Activated naive CD8-positive, alpha-beta T cell treated with anti-CD3 and anti-CD28 coated beads, Interleukin-2, amount 10 ng/mL, durations not matched to agents 7 days and 5 days (primary cell): ENCODE results near the gene LSM7. TPM values are rescaled to one million over a fixed set of nuclear protein-coding genes. Genes with fewer than 3 reads are reported as not detected.
A peak's percentile ranks its signal among the peaks of the same experiment; 100 is the strongest.

Experiments used
- ATAC-seq: fragments of 150-1000 bp; cut with Tn5 transposase; one replicate; pipeline ENCODE4 v1.10.0; 2021; ENCODE audit warnings: low read depth, moderate library complexity
- POLR2A ChIA-PET: fragments of 350-600 bp; sonication (Branson Sonifier 250); formaldehyde crosslinking; loops from one replicate; lab custom pipeline; 2021; ENCODE audit warnings: antibody characterized with exemption; lab: Charles Lee
- DNase-seq: peaks from one replicate; pipeline ENCODE4 v3.0.0; 2021
- H3K27ac Mint-ChIP-seq: one replicate; pipeline ENCODE4 v1.8.0; 2022; ENCODE audit warnings: mild to moderate bottlenecking, mixed read lengths
- H3K27me3 Mint-ChIP-seq: one replicate; pipeline ENCODE4 v1.8.0; 2022; ENCODE audit warnings: mild to moderate bottlenecking, moderate library complexity, mixed read lengths
- H3K36me3 Mint-ChIP-seq: one replicate; pipeline ENCODE4 v1.8.0; 2021; ENCODE audit warnings: mild to moderate bottlenecking, mixed read lengths
- H3K4me1 Mint-ChIP-seq: one replicate; pipeline ENCODE4 v1.8.0; 2021; ENCODE audit warnings: mixed read lengths
- H3K4me3 Mint-ChIP-seq: one replicate; pipeline ENCODE4 v1.8.0; 2022; ENCODE audit warnings: mild to moderate bottlenecking, moderate library complexity, mixed read lengths
- H3K9me3 Mint-ChIP-seq: one replicate; pipeline ENCODE4 v1.8.0; 2021; ENCODE audit warnings: mixed read lengths
- total RNA-seq, 2 experiments: library from RNA; stranded (reverse); gene quantifications; one replicate each; pipeline ENCODE4 v1.2.3, GENCODE V29; 2021

LSM7 gene
- total RNA-seq, 2 experiments from 2014 or later: 111 to 125 TPM

DNA sequence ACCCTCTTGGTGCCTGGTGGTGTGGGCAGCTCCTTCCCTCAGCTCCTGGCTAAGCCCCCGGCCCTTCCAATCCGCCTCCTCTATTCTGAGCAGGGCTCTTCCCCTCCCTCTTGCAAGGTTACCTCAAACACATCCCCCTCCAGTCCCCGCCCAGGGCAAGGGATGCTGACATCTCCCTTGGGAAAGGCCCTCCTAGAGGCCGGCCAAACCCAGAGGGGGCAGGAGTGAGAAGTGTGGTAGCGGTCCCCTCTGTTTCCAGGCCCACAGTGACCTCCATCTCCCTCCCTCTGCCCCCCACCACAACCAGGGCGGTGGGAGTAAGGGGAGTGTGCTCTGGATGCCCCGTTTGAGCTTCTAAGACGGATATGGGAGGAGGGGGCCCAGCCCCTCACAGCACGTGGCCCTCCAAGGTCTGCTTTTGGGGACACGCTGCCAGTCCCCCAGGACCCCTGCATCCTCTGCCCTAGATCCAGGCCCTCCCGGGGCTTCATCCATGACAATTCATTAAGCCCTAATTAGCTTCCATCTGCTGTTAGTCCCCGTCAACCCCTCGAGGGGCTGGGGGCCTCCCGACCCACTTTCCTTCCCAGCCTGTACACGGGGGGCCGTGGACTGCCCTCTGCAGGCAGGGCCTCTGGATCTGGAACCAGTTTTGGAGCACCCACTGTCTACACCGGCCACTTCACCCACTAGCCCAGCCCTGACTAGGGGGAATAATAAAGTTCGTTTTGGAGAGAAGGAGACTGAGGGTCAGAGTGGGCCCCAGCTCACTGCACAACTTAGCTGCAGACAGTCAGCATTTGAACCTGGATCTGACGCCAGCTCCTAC, 22.7 kb downstream of the LSM7 start:
- Mint-ChIP-seq H3K27ac (no peak overlapping the region), H3K27me3 (peaks cover 66% of the 10 kb centered on the region), H3K9me3 (no peaks in the 10 kb centered on the region), H3K36me3 (peaks cover 2% of the 10 kb centered on the region), H3K4me3 (no peak overlapping the region), H3K4me1 (peaks cover 6% of the 10 kb centered on the region)
- no peak for DNase-seq
- POLR2A ChIA-PET: interaction anchor here (1.0 to 1.1 kb wide), 2 partner anchors 117 to 150 kb away, joined by 3 read pairs; no protein-coding TSS in a partner anchor
- no peak for ATAC-seq

DNA sequence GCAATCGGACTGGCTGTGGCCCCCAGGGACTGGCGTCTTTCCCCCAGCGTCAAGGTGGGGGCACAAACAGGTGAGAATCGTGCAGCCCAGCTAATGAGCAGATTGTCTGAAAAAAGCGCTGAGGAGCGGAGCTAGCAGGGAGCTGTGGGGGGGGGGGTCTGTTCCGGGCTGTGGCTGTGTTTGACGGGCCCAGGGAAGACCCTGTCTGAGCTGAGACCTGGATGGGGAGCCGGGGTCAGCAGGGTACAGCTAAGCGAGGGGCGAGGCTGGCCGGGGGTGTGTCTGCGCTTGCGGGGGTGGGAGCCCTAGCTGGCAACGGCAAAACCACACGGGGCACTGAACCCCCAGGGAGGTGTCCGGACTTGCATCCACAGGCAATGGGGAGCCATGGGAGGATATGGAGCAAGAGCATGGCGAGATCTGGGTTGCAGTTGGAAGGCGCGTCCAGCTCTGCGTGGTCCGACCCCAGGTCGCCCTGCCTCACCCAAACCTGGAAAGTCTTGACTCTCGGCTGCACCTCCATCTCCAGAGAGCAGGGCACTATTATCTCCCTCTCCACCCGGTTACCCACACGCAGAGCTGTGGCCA, 25.1 kb downstream of the LSM7 start:
- peaks cover 2% of the 10 kb centered on the region for H3K36me3 Mint-ChIP-seq
- H3K4me1 Mint-ChIP-seq: peaks cover 4% of the 10 kb centered on the region
- H3K27ac Mint-ChIP-seq: no peak overlapping the region
- ATAC-seq (no peak), DNase-seq (no peak)
- H3K9me3 Mint-ChIP-seq: no peaks in the 10 kb centered on the region
- POLR2A ChIA-PET: no interaction called here
- H3K4me3 Mint-ChIP-seq: no peak overlapping the region
- peaks cover 42% of the 10 kb centered on the region for H3K27me3 Mint-ChIP-seq

DNA sequence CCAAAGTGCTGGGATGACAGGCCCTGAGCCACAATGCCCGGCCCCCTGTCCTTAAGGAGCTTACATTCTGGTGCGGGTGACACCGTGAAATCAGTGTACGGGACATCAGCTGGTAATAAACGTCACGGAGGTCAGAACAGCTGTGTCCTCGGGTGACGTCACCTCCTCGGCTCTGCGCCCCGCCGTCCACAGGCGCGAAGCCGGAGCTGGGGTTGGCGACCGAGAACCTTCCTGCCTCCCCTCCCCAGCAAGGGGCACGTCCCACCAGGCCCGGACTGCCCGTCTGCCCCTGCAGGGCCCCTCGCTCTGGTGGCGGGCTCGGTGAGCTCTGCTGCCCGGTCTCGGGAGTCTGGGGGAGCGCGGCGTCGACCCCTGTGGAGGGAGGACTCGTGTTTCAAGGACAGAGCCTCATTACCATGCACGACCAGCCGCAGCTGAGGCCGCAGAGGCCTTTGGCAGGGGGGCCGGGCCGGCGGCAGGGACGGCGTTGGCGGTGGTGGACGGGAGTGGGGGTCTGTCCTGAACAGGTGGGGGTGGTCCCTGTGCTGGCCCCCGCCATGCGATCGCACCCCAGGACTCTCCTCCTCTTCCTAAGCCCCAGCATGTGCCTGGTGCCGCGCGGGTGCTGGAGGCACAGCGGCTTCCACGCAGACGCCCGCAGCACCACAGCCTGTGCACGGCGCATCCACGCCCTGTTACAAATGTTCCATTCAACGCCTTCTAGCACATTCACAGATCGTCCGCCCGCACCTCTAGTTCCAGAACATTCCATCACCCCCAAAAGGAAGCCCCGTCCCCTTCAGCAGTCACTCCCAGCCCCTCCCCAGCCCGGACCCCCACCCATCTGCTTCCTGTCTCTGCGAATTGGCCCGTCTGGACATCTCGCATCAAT, 25.8 kb downstream of the LSM7 start:
- H3K27me3 Mint-ChIP-seq: peaks cover 41% of the 10 kb centered on the region
- no peak overlapping the region for H3K27ac Mint-ChIP-seq
- ATAC-seq (peak; percentile 21), DNase-seq (no peak)
- no peaks in the 10 kb centered on the region for H3K9me3 Mint-ChIP-seq
- POLR2A ChIA-PET: no interaction called here
- H3K4me1 Mint-ChIP-seq: peaks cover 4% of the 10 kb centered on the region
- peaks cover 2% of the 10 kb centered on the region for H3K36me3 Mint-ChIP-seq
- H3K4me3 Mint-ChIP-seq: no peak overlapping the region

DNA sequence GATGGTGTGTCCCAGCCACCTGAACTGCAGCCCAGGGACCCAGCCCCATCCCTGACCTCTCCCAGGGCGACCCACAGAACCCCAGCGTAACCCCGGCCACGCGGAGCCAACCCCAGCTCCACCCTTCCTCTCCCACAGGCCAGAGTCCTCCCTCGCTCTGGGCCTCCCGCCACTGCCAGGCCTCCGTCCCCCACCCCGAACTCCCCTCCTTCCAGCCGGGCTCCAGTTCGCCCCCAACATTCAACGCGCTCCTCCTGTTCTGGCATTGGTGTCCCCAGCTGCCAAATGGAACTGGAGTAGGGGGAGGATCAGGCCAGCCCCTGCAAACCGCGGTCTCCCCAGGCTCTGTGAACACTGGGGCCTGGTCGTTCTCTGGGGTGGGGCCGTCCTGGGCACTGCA, 27.9 kb downstream of the LSM7 start:
- peaks cover 2% of the 10 kb centered on the region for H3K36me3 Mint-ChIP-seq
- H3K4me1 Mint-ChIP-seq: peaks cover 4% of the 10 kb centered on the region
- ATAC-seq: no peak
- no peaks in the 10 kb centered on the region for H3K9me3 Mint-ChIP-seq
- H3K4me3 Mint-ChIP-seq: no peak overlapping the region
- POLR2A ChIA-PET: interaction anchor here (0.7 kb wide), 1 partner anchor 61 kb away, joined by 3 read pairs; no protein-coding TSS in a partner anchor
- peaks cover 29% of the 10 kb centered on the region for H3K27me3 Mint-ChIP-seq
- H3K27ac Mint-ChIP-seq: no peak overlapping the region
- DNase-seq: no peak

DNA sequence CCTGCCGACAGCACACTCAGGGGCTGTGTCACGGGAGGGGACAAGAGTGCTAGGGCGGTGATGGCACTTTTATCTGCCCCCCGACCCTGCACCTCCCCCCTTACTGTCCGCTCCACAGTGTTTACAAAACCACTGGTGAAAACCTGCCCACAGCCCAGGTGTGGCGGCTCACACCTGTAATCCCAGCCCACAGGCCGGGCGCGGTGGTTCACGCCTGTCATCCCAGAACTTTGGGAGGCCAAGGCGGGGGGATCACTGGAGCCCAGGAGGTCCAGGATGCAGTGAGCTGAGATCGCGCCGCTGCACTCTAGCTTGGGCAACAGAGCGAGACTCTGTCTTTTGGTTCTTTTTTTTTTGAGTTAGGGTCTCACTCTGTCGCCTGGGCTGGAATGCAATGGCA, 32.2 kb downstream of the LSM7 start:
- Mint-ChIP-seq H3K27ac (no peak overlapping the region), H3K4me3 (no peak overlapping the region), H3K4me1 (peaks cover 7% of the 10 kb centered on the region), H3K9me3 (no peaks in the 10 kb centered on the region), H3K27me3 (no peaks in the 10 kb centered on the region), H3K36me3 (peaks cover 12% of the 10 kb centered on the region)
- POLR2A ChIA-PET: no interaction called here
- ATAC-seq (no peak), DNase-seq (no peak)

GRCh38 chr19:2294687-2295335, 33.6 kb downstream of the LSM7 start:
- no peaks in the 10 kb centered on the region for H3K27me3 Mint-ChIP-seq
- POLR2A ChIA-PET: interaction anchor here (1.1 to 1.4 kb wide), 2 partner anchors 33 to 59 kb away, joined by 3 read pairs; partner anchors contain the start of genes LSM7 and SPPL2B
- no peak overlapping the region for H3K27ac Mint-ChIP-seq
- no peak for ATAC-seq
- H3K9me3 Mint-ChIP-seq: no peaks in the 10 kb centered on the region
- no peak for DNase-seq
- H3K36me3 Mint-ChIP-seq: peaks cover 15% of the 10 kb centered on the region
- H3K4me1 Mint-ChIP-seq: peaks cover 8% of the 10 kb centered on the region
- H3K4me3 Mint-ChIP-seq: no peak overlapping the region

- ATAC-seq (no peak), DNase-seq (no peak)
- POLR2A ChIA-PET: interaction anchor here (0.5 to 1.5 kb wide), 5 partner anchors 37 to 256 kb away, joined by 3 to 8 read pairs (median 4); partner anchors contain the start of genes LSM7 and SPPL2B
- no peaks in the 10 kb centered on the region for H3K9me3 Mint-ChIP-seq
- peaks cover 18% of the 10 kb centered on the region for H3K4me1 Mint-ChIP-seq
- H3K27me3 Mint-ChIP-seq: no peaks in the 10 kb centered on the region
- peak overlapping the region; percentile 82 for H3K27ac Mint-ChIP-seq
- H3K4me3 Mint-ChIP-seq: peak overlapping the region; percentile 78
- peaks cover 15% of the 10 kb centered on the region for H3K36me3 Mint-ChIP-seq
Observed at GRCh38 chr19:2291185-2291751, 37.1 kb downstream of the LSM7 start.

GRCh38 chr19:2290441-2291184, 37.8 kb downstream of the LSM7 start:
- ATAC-seq: peak; percentile 35

GRCh38 chr19:2289714-2290435, 38.5 kb downstream of the LSM7 start:
- Mint-ChIP-seq H3K4me3 (peak overlapping the region; percentile 91), H3K9me3 (no peaks in the 10 kb centered on the region), H3K27ac (peak overlapping the region; percentile 96), H3K4me1 (peaks cover 16% of the 10 kb centered on the region), H3K36me3 (peaks cover 15% of the 10 kb centered on the region), H3K27me3 (no peaks in the 10 kb centered on the region)
- ATAC-seq (peak; percentile 74), DNase-seq (peak; percentile 78)
- POLR2A ChIA-PET: interaction anchor here (0.6 to 1.7 kb wide), 7 partner anchors 15 to 172 kb away, joined by 3 to 8 read pairs (median 4); partner anchors contain the start of genes LSM7 and SPPL2B

More at GRCh38 chr19:2290441-2291184, 37.8 kb downstream of the LSM7 start:
- peaks cover 18% of the 10 kb centered on the region for H3K4me1 Mint-ChIP-seq
- DNase-seq: peak; percentile 71
- H3K27me3 Mint-ChIP-seq: no peaks in the 10 kb centered on the region
- peak overlapping the region; percentile 82 for H3K27ac Mint-ChIP-seq
- peaks cover 15% of the 10 kb centered on the region for H3K36me3 Mint-ChIP-seq
- H3K4me3 Mint-ChIP-seq: peak overlapping the region; percentile 78
- H3K9me3 Mint-ChIP-seq: no peaks in the 10 kb centered on the region
- POLR2A ChIA-PET: interaction anchor here (0.5 to 1.5 kb wide), 5 partner anchors 38 to 172 kb away, joined by 3 to 8 read pairs (median 4); partner anchors contain the start of genes LSM7 and SPPL2B

GRCh38 chr19:2288818-2289713, 39.3 kb downstream of the LSM7 start:
- peaks cover 14% of the 10 kb centered on the region for H3K4me1 Mint-ChIP-seq
- DNase-seq: peak; percentile 58
- H3K4me3 Mint-ChIP-seq: peak overlapping the region; percentile 91
- POLR2A ChIA-PET: interaction anchor here (0.6 to 1.7 kb wide), 5 partner anchors 14 to 105 kb away, joined by 3 to 6 read pairs (median 4); partner anchors contain the start of gene LSM7
- no peaks in the 10 kb centered on the region for H3K27me3 Mint-ChIP-seq
- H3K9me3 Mint-ChIP-seq: no peaks in the 10 kb centered on the region
- ATAC-seq: peak; percentile 27
- peaks cover 14% of the 10 kb centered on the region for H3K36me3 Mint-ChIP-seq
- peak overlapping the region; percentile 96 for H3K27ac Mint-ChIP-seq
